HG03066 (cell line): Measurements from ENCODE around the gene NDUFAF8.

Experiments used
- ATAC-seq: cut with Tn5 transposase; IDR thresholded peaks from one replicate; pipeline ENCODE4 v1.9.1; 2021; ENCODE audit warnings: low read depth; ENCODE audit not compliant: unreplicated experiment

Gene NDUFAF8

DNA sequence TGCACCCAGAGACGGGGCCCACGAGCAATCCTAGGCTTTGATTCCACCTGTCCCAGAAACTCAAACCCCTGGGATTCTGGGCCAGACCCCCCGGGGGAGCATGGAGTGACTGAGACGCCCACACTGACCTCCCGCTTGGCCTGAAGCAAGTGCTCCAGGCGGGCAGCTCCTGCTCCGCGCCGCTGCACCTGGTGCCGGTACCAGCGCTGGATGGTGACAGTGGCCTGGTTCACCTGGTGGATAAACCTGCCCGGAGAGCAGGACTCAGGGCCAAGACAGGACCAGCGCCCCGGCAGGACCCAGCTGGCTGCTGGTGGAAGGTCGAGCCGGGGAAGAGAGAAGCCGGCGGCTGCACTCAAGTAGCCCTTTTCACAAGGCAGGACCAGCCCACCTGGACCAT lies 38.9 kb upstream of the NDUFAF8 start:
- no peak for ATAC-seq

DNA sequence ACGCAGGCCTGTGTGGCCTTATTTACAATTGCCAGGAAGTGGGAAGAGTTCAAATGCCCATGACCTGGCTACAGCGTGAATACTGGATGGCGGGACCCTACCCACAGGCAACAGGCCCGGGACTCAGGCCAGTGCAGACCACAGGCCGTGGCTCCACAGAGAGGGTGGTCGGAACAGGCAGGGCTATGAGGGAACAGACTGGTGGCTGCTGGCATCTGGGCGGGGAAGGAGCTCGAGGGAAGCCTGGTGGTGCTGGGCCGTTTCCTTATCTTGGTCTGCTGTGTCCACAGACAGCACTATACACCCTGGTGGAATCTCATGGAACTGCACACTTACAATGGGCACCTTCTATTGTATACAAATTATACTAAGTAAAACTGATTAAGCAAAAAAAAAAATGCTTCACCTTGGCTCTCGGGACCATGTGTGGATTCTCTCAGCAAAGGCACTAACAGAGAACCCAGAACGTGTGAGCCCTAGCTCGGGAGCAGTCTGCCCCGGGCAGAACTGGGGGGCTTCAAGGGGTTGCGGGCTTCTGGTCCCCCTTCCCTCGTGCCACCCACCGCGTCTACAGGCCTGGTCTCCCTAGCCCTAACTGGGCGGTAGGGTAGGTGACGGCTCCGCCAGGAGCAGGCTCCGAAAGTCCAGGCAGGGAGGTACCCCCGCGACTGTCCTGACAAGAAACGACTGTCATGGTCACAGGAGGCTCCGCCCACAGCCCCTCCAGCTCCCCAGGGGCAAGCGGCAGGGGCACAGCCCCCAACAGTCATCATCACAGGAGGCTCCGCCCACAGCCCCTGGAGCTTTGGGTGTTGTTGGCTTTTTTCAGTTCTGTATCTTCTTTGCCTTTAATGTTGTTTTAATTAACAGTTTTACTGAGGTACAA lies 38.2 kb upstream of the NDUFAF8 start:
- no peak for ATAC-seq

DNA sequence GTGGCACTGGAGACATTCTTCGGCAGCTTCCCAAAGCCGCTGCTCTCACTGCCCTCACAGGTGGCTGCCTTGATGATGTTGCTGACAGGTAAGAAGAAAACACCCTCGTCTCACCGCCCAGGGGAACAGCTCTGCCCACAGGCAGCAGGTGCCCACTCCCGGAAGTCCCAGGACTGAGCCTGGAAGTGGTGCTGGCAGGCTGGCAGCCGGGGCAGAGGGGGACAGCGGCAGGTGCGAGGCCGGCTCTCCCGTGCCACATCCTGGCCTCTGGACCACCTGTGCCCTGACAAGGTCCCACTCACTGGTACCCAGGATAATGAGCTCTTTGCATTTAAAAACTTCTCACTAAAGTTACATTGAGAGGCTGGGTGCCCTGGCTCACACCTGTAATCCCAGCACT lies 36.8 kb upstream of the NDUFAF8 start:
- no peak for ATAC-seq

DNA sequence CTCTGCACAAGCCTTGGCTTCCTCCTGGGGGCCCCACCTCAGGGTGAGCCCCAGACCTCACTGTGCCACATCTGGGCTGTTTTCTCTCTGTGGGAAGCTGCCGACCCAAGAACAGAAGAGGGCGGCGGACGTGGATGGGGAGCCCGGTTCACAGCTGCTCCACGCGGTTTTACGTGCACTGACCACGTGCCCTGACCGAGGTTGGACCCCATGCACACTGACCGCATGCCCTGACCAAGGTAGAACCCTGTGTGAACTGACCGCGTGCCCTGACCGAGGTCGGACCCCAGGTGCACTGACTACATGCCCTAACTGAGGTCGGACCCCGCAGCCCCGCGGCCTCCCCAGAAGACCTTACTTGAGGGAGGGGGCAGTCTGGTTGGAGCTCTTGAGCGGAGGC lies 36.0 kb upstream of the NDUFAF8 start:
- ATAC-seq, result no peak

DNA sequence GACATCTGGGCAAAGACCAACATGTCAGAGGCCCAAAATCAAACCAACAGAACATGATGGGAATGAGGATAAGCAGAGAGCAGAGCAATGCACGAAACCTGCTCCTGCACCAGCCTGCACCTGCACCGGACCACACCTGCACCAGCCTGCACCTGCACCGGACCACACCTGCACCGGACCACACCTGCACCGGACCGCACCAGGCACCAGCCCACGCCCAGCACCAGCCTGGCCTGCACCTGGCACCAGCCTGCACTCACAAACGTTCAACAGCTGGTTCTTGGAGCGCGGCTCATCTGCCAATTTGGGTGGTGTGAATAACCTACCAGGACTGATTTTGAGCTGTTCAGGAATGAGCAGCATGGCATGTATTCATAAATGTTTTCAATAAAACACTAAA lies 34.5 kb upstream of the NDUFAF8 start:
- ATAC-seq, result no peak

DNA sequence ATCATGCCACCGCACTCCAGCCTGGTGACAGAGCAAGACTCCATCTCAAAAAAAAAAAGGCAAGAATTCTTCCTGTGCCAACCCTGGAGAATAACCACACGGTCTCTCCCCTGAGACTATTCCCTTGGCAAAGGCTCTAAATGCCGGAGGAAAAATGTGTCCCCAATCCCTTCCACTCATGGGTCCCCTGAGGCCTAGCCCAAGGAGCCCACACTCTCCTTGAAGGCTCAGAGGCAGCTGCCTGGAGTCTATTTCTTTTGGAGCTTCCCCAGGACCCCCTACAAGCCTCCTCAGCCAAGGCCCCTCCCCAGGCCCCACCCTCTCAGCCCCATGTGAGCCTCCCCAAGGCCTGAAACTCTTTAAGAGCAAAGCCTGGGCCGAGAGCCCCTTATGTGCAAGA lies 33.0 kb upstream of the NDUFAF8 start:
- no peak for ATAC-seq

DNA sequence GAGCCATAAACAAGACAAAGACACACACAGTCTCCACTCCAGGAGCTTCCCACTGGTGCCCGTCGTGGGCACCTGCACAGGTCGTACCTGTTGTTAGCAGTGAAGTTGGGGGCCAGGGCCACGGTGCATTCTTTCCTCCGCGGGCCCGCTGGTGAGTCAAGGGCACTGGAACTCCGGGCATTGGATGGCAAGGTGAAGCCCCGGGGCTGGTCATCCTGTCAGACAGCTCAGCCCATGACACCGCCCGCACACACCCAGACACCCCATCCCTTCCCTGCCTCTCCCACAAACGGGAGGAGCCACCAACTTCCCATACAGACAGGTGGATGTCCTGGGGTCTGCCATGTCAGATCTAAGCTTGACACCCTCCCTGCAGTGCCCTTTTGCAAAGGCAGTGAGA lies 32.5 kb upstream of the NDUFAF8 start:
- no peak for ATAC-seq

DNA sequence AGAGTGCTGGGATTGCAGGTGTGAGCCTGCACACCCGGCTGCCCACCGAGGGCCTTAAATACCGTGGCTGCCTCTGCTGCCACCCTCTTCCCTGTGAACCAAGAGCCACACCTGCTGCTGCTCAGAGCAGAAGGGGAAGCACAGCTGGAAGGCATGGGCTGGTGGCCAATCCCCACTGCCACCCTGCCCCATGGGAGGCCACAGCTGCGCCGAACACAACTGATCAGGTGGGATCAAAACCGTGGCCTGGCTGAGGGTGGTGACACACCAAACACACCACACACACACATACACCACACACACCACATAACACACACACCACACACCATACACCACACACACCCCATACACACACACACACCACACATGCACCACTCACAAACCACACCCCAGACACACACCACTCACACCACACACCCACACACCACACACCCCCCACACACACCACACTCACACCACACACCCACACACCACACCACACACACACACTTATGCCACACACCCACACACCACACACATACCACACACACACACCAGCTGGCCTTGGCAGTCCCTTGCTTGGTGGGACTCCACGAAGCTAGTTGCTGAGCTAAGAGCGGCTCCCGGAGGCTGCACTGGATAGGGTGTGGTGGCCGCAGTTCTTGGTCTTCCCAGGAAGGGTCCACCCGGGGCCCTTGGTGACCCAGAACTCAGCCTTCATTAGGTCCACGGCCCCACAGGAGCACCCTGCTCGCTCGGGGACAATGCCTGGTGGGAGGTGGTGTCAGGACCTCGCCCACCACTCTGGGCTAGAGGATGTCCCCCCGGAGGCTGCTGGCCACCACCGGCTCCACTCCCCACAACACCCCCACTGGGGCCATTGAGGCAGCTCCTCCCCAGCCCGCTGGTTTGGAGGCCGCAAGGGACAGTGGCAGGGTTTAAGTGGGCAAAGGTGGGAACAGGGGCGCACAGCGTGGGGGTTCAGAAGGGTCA lies 31.2 kb upstream of the NDUFAF8 start:
- ATAC-seq, result no peak

DNA sequence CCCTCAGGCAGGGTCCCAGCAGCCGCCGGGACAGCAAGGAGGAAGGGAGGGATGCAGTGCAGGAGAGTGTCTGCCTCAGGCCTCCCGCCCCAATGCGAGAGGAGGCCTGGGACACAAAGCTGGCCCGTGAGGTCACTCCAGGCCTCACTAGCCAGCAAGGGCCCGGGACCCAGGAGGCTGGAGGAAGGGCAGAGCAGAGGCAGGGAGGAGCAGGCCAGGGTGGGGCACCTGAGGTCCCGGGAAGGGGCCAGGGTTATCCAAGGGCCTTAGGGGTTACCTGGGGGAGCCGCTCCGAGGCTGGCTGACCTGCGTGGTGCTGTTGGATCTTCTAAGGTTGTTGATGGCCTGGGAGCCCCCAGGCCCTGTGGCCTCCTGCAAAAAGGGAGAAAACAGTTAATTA lies 30.5 kb upstream of the NDUFAF8 start:
- no peak for ATAC-seq

DNA sequence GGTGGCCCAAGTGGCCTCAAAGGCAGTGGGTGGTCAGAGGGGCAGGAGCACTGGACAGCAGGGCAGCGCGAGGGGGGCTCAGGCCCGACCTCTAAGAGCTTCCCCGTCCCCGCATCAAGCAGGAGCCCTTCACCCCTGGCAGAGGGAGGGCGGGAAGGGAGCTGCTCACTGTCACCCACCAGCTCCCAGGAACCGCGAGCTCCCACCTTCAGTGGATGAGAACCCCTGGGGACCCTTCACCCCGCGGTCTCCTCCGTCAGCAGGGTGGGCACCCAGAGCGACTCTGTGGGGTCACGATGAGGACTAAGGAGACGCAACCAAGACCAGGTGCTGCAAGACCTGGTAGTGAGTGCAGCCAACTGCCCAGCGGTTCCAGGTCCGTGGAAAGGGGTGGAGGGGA lies 30.0 kb upstream of the NDUFAF8 start:
- no peak for ATAC-seq

DNA sequence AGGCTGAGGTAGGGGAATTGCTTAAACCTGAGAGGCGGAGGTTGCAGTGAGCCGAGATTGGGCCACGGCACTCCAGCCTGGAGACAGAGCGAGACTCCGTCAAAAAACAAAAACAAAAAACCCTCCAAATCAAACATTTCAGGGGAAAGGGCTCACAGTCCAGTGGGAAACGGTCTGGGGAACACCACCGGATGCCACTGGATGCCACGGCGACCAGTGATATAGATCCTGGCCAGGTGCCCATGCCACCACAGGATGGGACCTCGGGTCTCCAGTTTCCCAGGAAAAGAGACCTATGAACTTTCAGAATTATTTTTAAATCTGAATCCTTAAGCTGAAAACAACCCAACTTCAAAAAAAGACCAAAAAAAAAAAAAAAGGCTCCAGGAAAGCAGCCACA lies 28.7 kb upstream of the NDUFAF8 start:
- no peak for ATAC-seq

DNA sequence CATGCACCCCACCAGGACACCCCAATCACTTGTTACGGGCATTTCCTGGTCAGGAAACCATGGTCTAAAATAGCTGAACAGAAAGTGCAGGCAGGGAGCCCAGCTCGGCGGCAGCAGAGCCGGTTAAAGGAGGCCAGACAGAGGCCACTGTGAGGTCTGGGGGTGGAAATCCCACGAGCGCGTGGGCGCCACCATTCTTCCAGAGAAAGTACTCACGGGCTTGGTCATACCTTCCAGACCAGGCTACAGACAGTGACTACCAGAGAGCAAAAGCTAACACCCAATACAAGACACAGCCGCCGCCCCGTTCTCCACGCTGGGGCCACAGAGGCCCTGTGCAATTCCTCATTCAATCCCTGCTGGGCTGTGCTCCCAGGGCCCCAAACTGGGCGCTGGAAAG lies 28.2 kb upstream of the NDUFAF8 start:
- ATAC-seq, result no peak

DNA sequence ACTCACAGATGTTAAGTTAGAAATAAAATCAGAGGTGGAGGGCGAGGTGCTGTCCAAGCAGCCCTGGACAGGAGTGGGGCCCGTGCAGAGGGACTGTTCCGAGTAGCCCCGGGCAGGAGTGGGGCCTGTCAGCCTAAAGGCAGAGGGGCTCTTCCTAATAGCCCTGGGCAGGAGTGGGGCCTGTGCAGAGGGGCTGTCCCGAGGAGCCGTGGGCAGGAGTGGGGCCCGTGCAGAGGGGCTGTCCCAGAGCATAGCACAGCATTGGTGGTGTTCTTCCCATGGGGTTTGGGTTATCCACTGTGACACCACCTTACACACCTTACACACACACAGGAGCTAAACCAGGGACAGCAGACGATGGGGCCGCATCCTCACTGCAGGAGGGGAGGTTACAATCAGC lies 26.8 kb upstream of the NDUFAF8 start:
- no peak for ATAC-seq

DNA sequence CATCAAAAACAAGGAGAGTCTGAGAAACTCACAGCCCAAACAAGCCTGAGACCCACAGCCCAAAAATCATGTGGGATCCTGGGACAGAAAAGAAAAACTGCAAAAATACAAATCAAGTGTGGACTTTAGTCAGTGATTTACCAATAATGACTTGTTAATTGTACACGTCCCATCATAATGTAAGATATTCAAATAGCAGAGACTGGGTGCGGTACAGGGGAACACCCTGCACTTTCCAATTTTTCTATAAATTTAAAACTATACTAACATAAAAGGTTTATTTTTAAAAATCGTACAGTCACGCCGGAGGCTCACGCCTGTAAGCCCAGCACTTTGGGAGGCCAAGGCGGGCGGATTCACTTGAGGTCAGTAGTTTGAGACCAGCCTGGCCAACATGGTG lies 25.1 kb upstream of the NDUFAF8 start:
- ATAC-seq, result no peak

DNA sequence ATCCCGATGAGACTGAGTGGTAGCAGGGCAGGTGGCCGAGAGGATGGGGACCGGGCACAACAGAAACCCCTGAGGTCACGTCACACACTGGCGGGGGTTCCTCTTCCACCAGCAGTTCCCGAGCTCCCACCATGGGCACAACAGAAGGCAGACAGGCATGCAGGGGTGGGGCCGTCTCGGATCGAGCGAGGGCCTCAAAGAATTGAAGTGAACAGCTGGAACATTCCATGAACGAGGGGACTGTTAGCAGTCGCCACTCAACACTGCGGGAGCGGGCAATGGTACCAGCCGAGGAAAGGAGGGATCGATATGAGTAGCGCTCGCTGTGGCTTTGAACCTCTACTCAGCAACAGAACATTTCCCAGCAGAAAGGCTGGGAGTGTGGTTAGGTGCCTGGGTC lies 21.6 kb upstream of the NDUFAF8 start:
- ATAC-seq, result no peak

DNA sequence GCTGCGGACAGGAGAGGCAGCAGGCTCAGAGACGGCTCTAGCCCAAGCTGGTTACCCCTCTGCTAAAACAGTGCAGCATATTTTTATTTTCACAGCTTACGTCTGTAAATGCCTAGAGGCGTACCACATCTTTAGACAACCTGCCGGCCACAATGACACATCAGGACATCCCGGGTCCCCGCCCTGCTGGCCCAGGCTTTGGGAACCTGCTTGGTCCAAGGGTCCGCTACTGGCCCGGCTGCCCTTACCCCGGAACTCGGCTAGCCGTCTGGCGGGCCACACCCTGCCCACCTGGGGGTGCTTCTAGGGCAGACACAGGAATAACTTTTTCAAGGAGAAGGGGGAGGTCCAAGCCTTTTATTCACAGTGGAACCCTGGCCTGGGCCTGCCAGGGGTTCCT lies 20.7 kb upstream of the NDUFAF8 start:
- no peak for ATAC-seq

DNA sequence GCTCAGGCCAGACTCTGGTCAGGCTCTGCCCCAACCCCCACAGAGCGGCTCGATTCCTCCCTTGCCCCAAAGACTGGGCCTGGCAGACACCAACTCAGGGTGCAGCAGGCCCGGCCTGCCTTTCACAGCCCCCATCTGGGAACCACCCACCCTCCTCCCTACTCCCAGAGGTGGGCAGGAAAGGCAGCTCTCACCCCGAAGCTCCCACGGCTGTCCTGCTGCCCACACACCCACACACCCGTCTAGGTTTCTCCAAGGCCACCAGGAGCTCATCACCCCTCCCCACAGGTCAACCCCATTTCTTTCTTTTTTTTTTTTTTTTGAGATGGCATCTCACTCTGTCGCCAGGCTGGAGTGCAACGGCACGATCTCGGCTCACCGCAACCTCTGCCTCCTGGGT lies 20.1 kb upstream of the NDUFAF8 start:
- ATAC-seq, result no peak

DNA sequence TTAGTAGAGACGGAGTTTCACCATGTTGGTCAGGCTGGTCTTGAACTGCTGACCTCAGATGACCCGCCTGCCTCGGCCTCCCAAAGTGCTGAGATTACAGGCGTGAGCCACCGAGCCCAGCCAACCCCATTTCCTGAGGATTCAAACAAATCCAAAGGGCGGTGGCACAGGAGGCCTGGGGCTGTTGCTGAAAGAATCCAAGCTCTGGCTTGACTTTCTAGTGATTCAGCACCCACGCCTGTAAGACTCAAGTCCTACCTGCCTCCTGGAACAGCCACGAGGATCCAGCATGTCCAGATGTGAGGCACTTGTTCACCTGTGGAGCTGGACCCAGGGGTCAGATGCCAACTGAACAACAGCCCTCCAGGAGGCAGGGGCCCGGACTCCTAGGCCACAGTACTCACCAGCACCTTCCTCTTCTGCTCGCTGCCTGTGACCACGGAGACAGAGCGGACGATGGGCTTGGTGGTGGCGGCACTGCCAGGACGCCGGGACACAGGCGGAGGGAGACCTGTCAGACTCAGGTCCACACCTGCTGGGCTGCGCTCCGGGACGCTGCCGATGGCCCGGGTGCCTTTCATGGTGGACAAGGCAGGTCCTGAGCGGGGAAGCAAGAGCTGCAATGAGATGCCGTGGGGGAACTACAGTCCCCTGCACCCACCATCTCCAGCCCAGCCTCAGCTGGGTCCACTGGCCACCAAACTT lies 19.5 kb upstream of the NDUFAF8 start:
- no peak for ATAC-seq

DNA sequence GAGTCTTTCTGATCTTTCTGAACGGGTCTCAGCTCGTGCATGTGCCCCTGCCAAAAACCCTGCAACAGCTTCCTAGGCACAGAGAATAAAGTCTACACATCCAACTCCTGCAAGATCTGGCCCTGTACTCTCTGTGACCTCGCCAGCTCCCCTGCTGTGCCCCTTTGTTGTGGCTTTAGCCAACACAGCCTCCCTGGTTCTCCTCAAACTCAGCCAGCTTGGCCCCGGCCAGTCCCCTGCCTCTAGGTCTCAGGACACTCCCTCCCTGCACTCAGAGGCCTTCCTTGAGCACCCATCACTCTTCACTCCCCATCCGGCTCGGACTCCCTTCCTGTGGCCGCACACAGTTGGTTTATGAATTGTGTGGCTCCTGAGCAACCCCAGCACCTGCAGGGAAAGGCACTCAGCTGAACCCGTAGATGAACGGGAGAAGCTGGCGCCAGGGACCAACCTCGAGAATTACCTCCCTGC lies 17.7 kb upstream of the NDUFAF8 start:
- no peak for ATAC-seq

DNA sequence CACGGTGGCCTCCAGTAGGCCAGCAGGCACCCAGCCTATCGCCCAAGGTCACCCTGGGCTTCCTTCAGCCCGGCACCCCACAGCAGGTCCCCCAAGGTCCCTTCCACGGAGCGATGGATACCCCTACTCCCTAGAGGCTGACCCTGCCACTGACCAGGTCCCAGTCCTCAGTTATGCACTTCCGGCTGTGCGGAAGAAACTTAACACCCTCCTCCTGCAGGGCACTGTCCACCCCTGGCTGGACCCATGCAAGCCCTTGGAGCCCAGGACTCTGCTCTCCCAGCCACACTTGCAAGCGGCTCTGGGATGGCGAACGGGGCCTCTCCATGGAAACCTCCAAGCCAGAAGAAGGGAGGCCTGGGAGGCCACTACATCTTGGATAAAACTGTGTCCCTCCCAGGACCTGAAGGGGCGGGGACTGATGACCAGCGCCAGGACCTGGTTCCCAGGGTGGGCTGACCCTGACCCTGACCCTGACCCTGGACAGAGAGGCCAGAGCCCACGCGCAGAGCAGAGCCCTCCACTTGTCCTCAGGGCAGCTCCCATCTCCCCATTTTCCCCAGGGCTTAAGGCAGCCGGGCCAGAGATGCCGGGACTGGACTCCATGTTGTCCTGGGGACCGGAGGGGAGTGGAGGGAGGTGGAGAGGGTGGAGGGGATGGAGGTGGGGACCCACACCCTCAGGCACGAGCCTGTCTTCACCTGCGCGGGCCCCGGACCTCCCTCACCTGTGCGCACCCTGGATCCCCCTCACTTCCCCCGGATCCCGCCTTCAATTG lies 17.1 kb upstream of the NDUFAF8 start:
- no peak for ATAC-seq
